ENCODE data around the gene IRX1. TPM values are rescaled to one million over a fixed set of nuclear protein-coding genes. Genes with fewer than 3 reads are reported as not detected.

Gene IRX1
- total RNA-seq, 2 experiments from 2014 or later: not detected

- Mint-ChIP-seq H3K36me3 (peaks cover 15% of the 10 kb centered on the region), H3K4me1 (no peaks in the 10 kb centered on the region), H3K27ac (peak overlapping the region; percentile 65), H3K27me3 (peaks cover 63% of the 10 kb centered on the region), H3K9me3 (ENCODE audit: low read depth) (peaks cover 4% of the 10 kb centered on the region), H3K4me3 (peak overlapping the region; percentile 15)
- CTCF ChIA-PET: interaction anchor here (0.6 kb wide), 1 partner anchor 1713 kb away, joined by 3 read pairs; no protein-coding TSS in a partner anchor
- no peak for ATAC-seq
- no peak for DNase-seq
Measured at GRCh38 chr5:3596857-3597166, 1.2 kb downstream of the IRX1 start.

- CTCF ChIA-PET: no interaction called here
- Mint-ChIP-seq H3K27ac (peak overlapping the region; percentile 65), H3K27me3 (peaks cover 67% of the 10 kb centered on the region), H3K4me1 (no peaks in the 10 kb centered on the region), H3K4me3 (no peak overlapping the region), H3K9me3 (ENCODE audit: low read depth) (peaks cover 4% of the 10 kb centered on the region), H3K36me3 (peaks cover 16% of the 10 kb centered on the region)
- DNase-seq (no peak), ATAC-seq (no peak)
Measured at GRCh38 chr5:3597167-3598007, 1.8 kb downstream of the IRX1 start.

- no peaks in the 10 kb centered on the region for H3K4me1 Mint-ChIP-seq
- DNase-seq (no peak), ATAC-seq (no peak)
- peaks cover 4% of the 10 kb centered on the region for H3K9me3 Mint-ChIP-seq (ENCODE audit: low read depth)
- H3K4me3 Mint-ChIP-seq: no peak overlapping the region
- H3K27me3 Mint-ChIP-seq: peaks cover 64% of the 10 kb centered on the region
- H3K27ac Mint-ChIP-seq: no peak overlapping the region
- peaks cover 16% of the 10 kb centered on the region for H3K36me3 Mint-ChIP-seq
- CTCF ChIA-PET: no interaction called here
Measured at GRCh38 chr5:3598207-3598606, 2.6 kb downstream of the IRX1 start.

- Mint-ChIP-seq H3K9me3 (ENCODE audit: low read depth) (peaks cover 2% of the 10 kb centered on the region), H3K27me3 (peaks cover 64% of the 10 kb centered on the region), H3K4me3 (no peak overlapping the region), H3K36me3 (peaks cover 15% of the 10 kb centered on the region), H3K27ac (no peak overlapping the region), H3K4me1 (no peaks in the 10 kb centered on the region)
- no peak for DNase-seq
- CTCF ChIA-PET: no interaction called here
- ATAC-seq: no peak
Measured at GRCh38 chr5:3598769-3599211, 3.2 kb downstream of the IRX1 start.

- Mint-ChIP-seq H3K27ac (no peak overlapping the region), H3K4me3 (no peak overlapping the region), H3K27me3 (peaks cover 64% of the 10 kb centered on the region), H3K4me1 (no peaks in the 10 kb centered on the region), H3K36me3 (peaks cover 14% of the 10 kb centered on the region), H3K9me3 (ENCODE audit: low read depth) (peaks cover 2% of the 10 kb centered on the region)
- CTCF ChIA-PET: no interaction called here
- ATAC-seq (no peak), DNase-seq (no peak)
Measured at GRCh38 chr5:3599226-3600105, 3.8 kb downstream of the IRX1 start.

GRCh38 chr5:3600106-3601060 is 4.8 kb downstream of the IRX1 start:
- Mint-ChIP-seq H3K36me3 (peaks cover 14% of the 10 kb centered on the region), H3K4me1 (no peaks in the 10 kb centered on the region), H3K9me3 (ENCODE audit: low read depth) (peaks cover 2% of the 10 kb centered on the region), H3K27me3 (peaks cover 68% of the 10 kb centered on the region), H3K27ac (peak overlapping the region; percentile 7), H3K4me3 (no peak overlapping the region)
- no peak for ATAC-seq
- CTCF ChIA-PET: no interaction called here
- DNase-seq: no peak

- Mint-ChIP-seq H3K27me3 (peaks cover 68% of the 10 kb centered on the region), H3K9me3 (ENCODE audit: low read depth) (peaks cover 2% of the 10 kb centered on the region), H3K4me1 (no peaks in the 10 kb centered on the region), H3K4me3 (no peak overlapping the region), H3K27ac (peak overlapping the region; percentile 46), H3K36me3 (peaks cover 14% of the 10 kb centered on the region)
- ATAC-seq (no peak), DNase-seq (no peak)
- CTCF ChIA-PET: no interaction called here
Measured at GRCh38 chr5:3601061-3601710, 5.6 kb downstream of the IRX1 start.

GRCh38 chr5:3601911-3602782 is 6.5 kb downstream of the IRX1 start:
- Mint-ChIP-seq H3K4me3 (no peak overlapping the region), H3K27ac (peak overlapping the region; percentile 46), H3K36me3 (peaks cover 10% of the 10 kb centered on the region), H3K9me3 (ENCODE audit: low read depth) (peaks cover 2% of the 10 kb centered on the region), H3K4me1 (no peaks in the 10 kb centered on the region), H3K27me3 (peaks cover 67% of the 10 kb centered on the region)
- ATAC-seq: no peak
- CTCF ChIA-PET: no interaction called here
- DNase-seq: no peak

GRCh38 chr5:3602785-3603502 is 7.3 kb downstream of the IRX1 start:
- peaks cover 64% of the 10 kb centered on the region for H3K27me3 Mint-ChIP-seq
- no peaks in the 10 kb centered on the region for H3K4me1 Mint-ChIP-seq
- H3K27ac Mint-ChIP-seq: no peak overlapping the region
- CTCF ChIA-PET: no interaction called here
- H3K36me3 Mint-ChIP-seq: peaks cover 10% of the 10 kb centered on the region
- no peak for DNase-seq
- peaks cover 2% of the 10 kb centered on the region for H3K9me3 Mint-ChIP-seq (ENCODE audit: low read depth)
- H3K4me3 Mint-ChIP-seq: no peak overlapping the region
- ATAC-seq: no peak

- Mint-ChIP-seq H3K36me3 (peaks cover 6% of the 10 kb centered on the region), H3K9me3 (ENCODE audit: low read depth) (no peaks in the 10 kb centered on the region), H3K27ac (no peak overlapping the region), H3K4me3 (no peak overlapping the region), H3K27me3 (peaks cover 50% of the 10 kb centered on the region), H3K4me1 (no peaks in the 10 kb centered on the region)
- ATAC-seq (no peak), DNase-seq (no peak)
- CTCF ChIA-PET: no interaction called here
Measured at GRCh38 chr5:3604501-3604900, 8.9 kb downstream of the IRX1 start.

GRCh38 chr5:3605298-3606010 is 9.8 kb downstream of the IRX1 start:
- CTCF ChIA-PET: no interaction called here

More at GRCh38 chr5:3605298-3606010, 9.8 kb downstream of the IRX1 start:
- no peak for DNase-seq
- Mint-ChIP-seq H3K4me1 (no peaks in the 10 kb centered on the region), H3K27me3 (peaks cover 47% of the 10 kb centered on the region), H3K27ac (no peak overlapping the region), H3K36me3 (peaks cover 6% of the 10 kb centered on the region), H3K4me3 (no peak overlapping the region), H3K9me3 (ENCODE audit: low read depth) (no peaks in the 10 kb centered on the region)
- no peak for ATAC-seq

Measured in activated CD8-positive, alpha-beta memory T cell treated with anti-CD3 and anti-CD28 coated beads, Interleukin-2, amount 10 ng/mL, durations not matched to agents 7 days and 5 days (primary cell).